ENCODE measurements around the gene ETNK2. TPM values are rescaled to one million over a fixed set of nuclear protein-coding genes. Genes with fewer than 3 reads are reported as not detected.

ETNK2 gene
- total and polyA plus RNA-seq, 2 donors (not counting 1 experiment from before 2014, with no cell fraction given): 0.49 to 2.8 TPM

- Histone ChIP-seq H3K4me2 (replicated peaks; ENCODE audit: low read depth, low read length, poor library complexity, severe bottlenecking) (no peak overlapping the region), H3K27me3 (replicated peaks in 1 of 4; ENCODE audit: control extremely low read depth in 1 of 4, control insufficient read depth in 3 of 4, insufficient read depth in 4 of 4, low read length in 3 of 4) (peaks cover 0 to 27% (median 9%) of the 10 kb centered on the region in 4 experiments), H3K27ac (ENCODE audit: low read length in 2 of 2) (no peak overlapping the region), H3K4me1 (ENCODE audit: control insufficient read depth in 2 of 2, insufficient read depth in 2 of 2, low read length in 2 of 2) (peaks cover 9 to 13% of the 10 kb centered on the region in 2 donors), H3K79me2 (ENCODE audit: control insufficient read depth, insufficient read depth, low read length) (no peaks in the 10 kb centered on the region), H3K9ac (ENCODE audit: low read length) (no peak overlapping the region), H3K9me3 (ENCODE audit: control extremely low read depth in 1 of 3, control insufficient read depth in 2 of 3, insufficient read depth in 1 of 3, low read length in 2 of 3) (no peaks in the 10 kb centered on the region), H3K36me3 (replicated peaks in 1 of 2; ENCODE audit: control extremely low read depth in 1 of 2, control insufficient read depth in 1 of 2, extremely low read depth in 1 of 2, insufficient read depth in 2 of 2, low read length in 1 of 2) (no peaks in the 10 kb centered on the region), H4K20me1 (ENCODE audit: control insufficient read depth, insufficient read depth, low read length, poor library complexity, severe bottlenecking) (no peaks in the 10 kb centered on the region), H2AFZ (ENCODE audit: insufficient read depth, low read depth, low read length, poor library complexity, severe bottlenecking) (no peak overlapping the region), H3K4me3 (ENCODE audit: control extremely low read depth in 1 of 5, extremely low read depth in 1 of 5, insufficient read depth in 1 of 5, low read depth in 2 of 5, low read length in 4 of 5) (no peak overlapping the region)
- Mint-ChIP-seq H3K4me3 (no peak overlapping the region), H3K4me1 (peaks cover 13% of the 10 kb centered on the region), H3K27me3 (peaks cover 42% of the 10 kb centered on the region), H3K9me3 (ENCODE audit: insufficient read depth) (no peaks in the 10 kb centered on the region), H3K27ac (no peak overlapping the region)
- DNase-seq: no peak
- POLR2A ChIA-PET: no interaction called here
- intact Hi-C loops (cut with micrococcal nuclease): no loop called here
- CTCF ChIA-PET: interaction anchor here (0.6 kb wide), 1 partner anchor 172 kb away, joined by 3 read pairs; no protein-coding TSS in a partner anchor
- no peak for ATAC-seq (ENCODE audit: low read depth)
- WGBS (ENCODE audit: insufficient coverage): 79% methylated on average over 2 of the region's 2 CpGs
- TF ChIP-seq CTCF (IDR thresholded peaks at IDR 0.05) (no peak), EZH2 (IDR thresholded peaks at IDR 0.05; ENCODE audit: borderline replicate concordance, insufficient read depth, low read depth, low read length, poor library complexity, severe bottlenecking) (no peak)
These were observed 42.2 kb upstream of the ETNK2 start for GRCh38 chr1:204194080-204194479.

- H3K36me3 ChIP-seq (replicated peaks in 1 of 2; ENCODE audit: control extremely low read depth in 1 of 2, control insufficient read depth in 1 of 2, extremely low read depth in 1 of 2, insufficient read depth in 2 of 2, low read length in 1 of 2): no peaks in the 10 kb centered on the region
- H2AFZ ChIP-seq (ENCODE audit: insufficient read depth, low read depth, low read length, poor library complexity, severe bottlenecking): no peak overlapping the region
- peaks cover 13% of the 10 kb centered on the region for H3K4me1 Mint-ChIP-seq
- H3K27ac ChIP-seq (ENCODE audit: low read length in 2 of 2): no peak overlapping the region
- no peaks in the 10 kb centered on the region for H3K9me3 Mint-ChIP-seq (ENCODE audit: insufficient read depth)
- H3K4me3 ChIP-seq (ENCODE audit: control extremely low read depth in 1 of 5, extremely low read depth in 1 of 5, insufficient read depth in 1 of 5, low read depth in 2 of 5, low read length in 4 of 5): no peak overlapping the region
- no peak overlapping the region for H3K27ac Mint-ChIP-seq
- no peak for TF ChIP-seq CTCF (IDR thresholded peaks at IDR 0.05)
- TF ChIP-seq EZH2 (IDR thresholded peaks at IDR 0.05; ENCODE audit: borderline replicate concordance, insufficient read depth, low read depth, low read length, poor library complexity, severe bottlenecking): no peak
- peaks cover 0 to 40% (median 12%) of the 10 kb centered on the region in 4 experiments for H3K27me3 ChIP-seq (replicated peaks in 1 of 4; ENCODE audit: control extremely low read depth in 1 of 4, control insufficient read depth in 3 of 4, insufficient read depth in 4 of 4, low read length in 3 of 4)
- no peak overlapping the region for H3K4me3 Mint-ChIP-seq
- no peaks in the 10 kb centered on the region for H3K79me2 ChIP-seq (ENCODE audit: control insufficient read depth, insufficient read depth, low read length)
- DNase-seq (no peak), ATAC-seq (ENCODE audit: low read depth) (no peak)
- H3K4me2 ChIP-seq (replicated peaks; ENCODE audit: low read depth, low read length, poor library complexity, severe bottlenecking): no peak overlapping the region
- no peaks in the 10 kb centered on the region for H4K20me1 ChIP-seq (ENCODE audit: control insufficient read depth, insufficient read depth, low read length, poor library complexity, severe bottlenecking)
- peaks cover 48% of the 10 kb centered on the region for H3K27me3 Mint-ChIP-seq
- no peaks in the 10 kb centered on the region for H3K9me3 ChIP-seq (ENCODE audit: control extremely low read depth in 1 of 3, control insufficient read depth in 2 of 3, insufficient read depth in 1 of 3, low read length in 2 of 3)
- H3K4me1 ChIP-seq (ENCODE audit: control insufficient read depth in 2 of 2, insufficient read depth in 2 of 2, low read length in 2 of 2): peaks cover 12 to 14% of the 10 kb centered on the region in 2 donors
- H3K9ac ChIP-seq (ENCODE audit: low read length): no peak overlapping the region
- ChIA-PET CTCF (interaction anchor here (0.6 kb wide), 1 partner anchor 14 kb away, joined by 3 read pairs; no protein-coding TSS in a partner anchor), POLR2A (no interaction called here)
- intact Hi-C loops (cut with micrococcal nuclease): no loop called here
- WGBS (ENCODE audit: insufficient coverage): 80% methylated on average over 3 of the region's 3 CpGs
These were observed 40.9 kb upstream of the ETNK2 start for GRCh38 chr1:204192589-204193352.
